CD4-positive, CD25-positive, alpha-beta regulatory T cell (primary cell): Measurements from ENCODE around the gene PDZD2. TPM values are rescaled to one million over a fixed set of nuclear protein-coding genes. Genes with fewer than 3 reads are reported as not detected.
A peak's percentile ranks its signal among the peaks of the same experiment; 100 is the strongest.

Experiments
- ATAC-seq, 2 donors: fragments of 150-1000 bp; cut with Tn5 transposase; one replicate each; pipeline ENCODE4 v1.10.0; 2021; ENCODE audit warnings: low read depth in 2 of 2, moderate number of reproducible peaks in 2 of 2, moderate library complexity in 1 of 2
- DNase-seq, 3 donors: peaks; one replicate each; pipeline versions ENCODE4 v3.0.0 to v3.0.0-alpha.2; 2012 to 2022; ENCODE audit warnings: mixed read lengths in 1 of 3
- H3K27ac ChIP-seq: one replicate; pipeline ENCODE4 v1.7.0; 2013; ENCODE audit warnings: mild to moderate bottlenecking, low read length; ENCODE audit not compliant: insufficient read depth, poor library complexity, severe bottlenecking
- H3K27me3 ChIP-seq: one replicate; pipeline ENCODE4 v1.7.0; 2013; ENCODE audit warnings: low read length; ENCODE audit not compliant: control insufficient read depth, insufficient read depth
- H3K36me3 ChIP-seq: one replicate; pipeline ENCODE4 v1.7.0; 2013; ENCODE audit warnings: mild to moderate bottlenecking, low read length, moderate library complexity; ENCODE audit not compliant: control insufficient read depth, insufficient read depth
- H3K4me1 ChIP-seq: 2 replicates; pipeline ENCODE4 v1.7.0; 2013; ENCODE audit warnings: mild to moderate bottlenecking, low read length; ENCODE audit not compliant: insufficient read depth, control insufficient read depth, poor library complexity, severe bottlenecking
- H3K4me3 ChIP-seq: one replicate; pipeline ENCODE4 v1.7.0; 2013; ENCODE audit warnings: low read depth, mild to moderate bottlenecking, low read length, moderate library complexity
- H3K9me3 ChIP-seq, 2 experiments: 1 replicate in 1 of 2; 2 replicates in 1 of 2; pipeline ENCODE4 v1.7.0; 2013; ENCODE audit warnings: low read length in 2 of 2, mild to moderate bottlenecking in 1 of 2, moderate library complexity in 1 of 2; ENCODE audit not compliant: control insufficient read depth in 2 of 2
- H3K27ac Mint-ChIP-seq, 3 donors: one replicate each; pipeline ENCODE4 v1.8.0; 2020 to 2022; ENCODE audit warnings: mild to moderate bottlenecking in 3 of 3, mixed read lengths in 3 of 3, moderate library complexity in 2 of 3
- H3K27me3 Mint-ChIP-seq: one replicate; pipeline ENCODE4 v1.8.0; 2022; ENCODE audit warnings: mild to moderate bottlenecking, mixed read lengths
- H3K36me3 Mint-ChIP-seq: one replicate; pipeline ENCODE4 v1.8.0; 2020; ENCODE audit warnings: mixed read lengths
- H3K4me1 Mint-ChIP-seq, 4 donors: one replicate each; pipeline ENCODE4 v1.8.0; 2020 to 2022; ENCODE audit warnings: mixed read lengths in 4 of 4, mild to moderate bottlenecking in 1 of 4
- H3K4me3 Mint-ChIP-seq, 4 donors: one replicate each; pipeline ENCODE4 v1.8.0; 2020 to 2022; ENCODE audit warnings: mild to moderate bottlenecking in 4 of 4, mixed read lengths in 4 of 4, moderate library complexity in 3 of 4
- H3K9me3 Mint-ChIP-seq, 7 donors: one replicate each; pipeline ENCODE4 v1.8.0; 2020 to 2022; ENCODE audit warnings: mixed read lengths in 7 of 7, mild to moderate bottlenecking in 3 of 7, moderate library complexity in 2 of 7
- polyA plus RNA-seq, 4 donors: library from polyadenylated mRNA; unstranded; fragments of 300-500 nt; fragmentation: Illumina TruSeq; gene quantifications; one replicate each; pipeline ENCODE4 v1.2.3, GENCODE V29; 2021
- total RNA-seq: library from RNA; stranded (reverse); gene quantifications from one replicate; pipeline ENCODE4 v1.2.3, GENCODE V29; 2022

Gene PDZD2
- total and polyA plus RNA-seq, 5 donors from 2014 or later = 0.06 to 1.3 (median 0.25) TPM

- H3K27me3 Mint-ChIP-seq = no peaks in the 10 kb centered on the region
- peak overlapping the region in 1 of 3 donors; percentile 55 for H3K27ac Mint-ChIP-seq
- DNase-seq (no peak), ATAC-seq (no peak)
- H3K4me1 Mint-ChIP-seq = peaks cover 24 to 45% (median 31%) of the 10 kb centered on the region in 4 donors
- H3K36me3 Mint-ChIP-seq = peaks cover 50% of the 10 kb centered on the region
- Histone ChIP-seq H3K27me3 (no peaks in the 10 kb centered on the region), H3K4me3 (no peak overlapping the region), H3K4me1 (no peaks in the 10 kb centered on the region), H3K9me3 (no peaks in the 10 kb centered on the region), H3K36me3 (peaks cover 49% of the 10 kb centered on the region), H3K27ac (no peak overlapping the region)
- H3K4me3 Mint-ChIP-seq = no peak overlapping the region
- H3K9me3 Mint-ChIP-seq = no peaks in the 10 kb centered on the region
These were observed 485.2 kb downstream of the PDZD2 start for GRCh38 chr5:32123889-32124676.

DNA sequence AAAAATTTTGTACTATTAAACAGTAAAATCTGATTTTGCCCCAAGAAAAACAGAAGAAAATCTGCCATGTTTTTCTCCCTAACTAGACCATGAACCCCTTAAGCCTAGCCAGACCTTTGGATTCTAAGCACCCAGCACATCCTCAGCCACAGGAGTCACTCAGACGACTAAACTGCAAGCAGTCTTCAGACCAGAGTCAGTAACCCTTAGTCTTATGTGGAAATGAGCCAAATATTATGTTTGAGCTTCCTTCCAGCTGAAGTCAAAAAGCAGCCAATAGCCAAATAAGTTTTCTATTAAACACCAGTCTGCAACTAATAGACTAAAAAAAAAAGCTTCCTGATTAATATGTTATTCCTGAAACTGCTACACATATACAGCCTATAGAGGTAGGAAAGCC is 487.8 kb downstream of the PDZD2 start:
- Histone ChIP-seq H3K27me3 (no peaks in the 10 kb centered on the region), H3K4me3 (no peak overlapping the region), H3K36me3 (peaks cover 40% of the 10 kb centered on the region), H3K9me3 (no peaks in the 10 kb centered on the region), H3K4me1 (no peaks in the 10 kb centered on the region), H3K27ac (no peak overlapping the region)
- ATAC-seq = no peak
- H3K27me3 Mint-ChIP-seq = no peaks in the 10 kb centered on the region
- H3K4me1 Mint-ChIP-seq = peaks cover 45 to 54% (median 46%) of the 10 kb centered on the region in 4 donors
- H3K4me3 Mint-ChIP-seq = no peak overlapping the region
- no peak for DNase-seq
- peaks cover 46% of the 10 kb centered on the region for H3K36me3 Mint-ChIP-seq
- H3K27ac Mint-ChIP-seq = peak overlapping the region in 1 of 3 donors; percentile 25
- H3K9me3 Mint-ChIP-seq = no peaks in the 10 kb centered on the region

- no peaks in the 10 kb centered on the region for H3K9me3 Mint-ChIP-seq
- no peaks in the 10 kb centered on the region for H3K27me3 ChIP-seq
- peaks cover 41% of the 10 kb centered on the region for H3K36me3 ChIP-seq
- H3K4me1 ChIP-seq = no peaks in the 10 kb centered on the region
- ATAC-seq (no peak), DNase-seq (no peak)
- H3K36me3 Mint-ChIP-seq = peaks cover 43% of the 10 kb centered on the region
- no peak overlapping the region for H3K4me3 ChIP-seq
- H3K4me3 Mint-ChIP-seq = peak overlapping the region in 1 of 4 donors; percentile 10
- H3K27ac ChIP-seq = no peak overlapping the region
- H3K4me1 Mint-ChIP-seq = peaks cover 44 to 53% (median 47%) of the 10 kb centered on the region in 4 donors
- peak overlapping the region in 1 of 3 donors; percentile 38 for H3K27ac Mint-ChIP-seq
- H3K27me3 Mint-ChIP-seq = no peaks in the 10 kb centered on the region
- no peaks in the 10 kb centered on the region for H3K9me3 ChIP-seq
These were observed 488.8 kb downstream of the PDZD2 start for GRCh38 chr5:32127711-32128110.

GRCh38 chr5:32129074-32129598 is 490.2 kb downstream of the PDZD2 start:
- peaks cover 37% of the 10 kb centered on the region for H3K36me3 ChIP-seq
- Mint-ChIP-seq H3K36me3 (peaks cover 40% of the 10 kb centered on the region), H3K27ac (peak overlapping the region in 2 of 3 donors; percentile 38 to 45), H3K4me3 (peak overlapping the region in 1 of 4 donors; percentile 46), H3K27me3 (no peaks in the 10 kb centered on the region), H3K9me3 (no peaks in the 10 kb centered on the region), H3K4me1 (peaks cover 46 to 53% (median 52%) of the 10 kb centered on the region in 4 donors)
- ATAC-seq = no peak
- peak overlapping the region; percentile 34 for H3K4me3 ChIP-seq
- H3K4me1 ChIP-seq = no peaks in the 10 kb centered on the region
- no peak overlapping the region for H3K27ac ChIP-seq
- H3K9me3 ChIP-seq = no peaks in the 10 kb centered on the region
- H3K27me3 ChIP-seq = no peaks in the 10 kb centered on the region
- peak in 1 of 3 donors; percentile 19 for DNase-seq

DNA sequence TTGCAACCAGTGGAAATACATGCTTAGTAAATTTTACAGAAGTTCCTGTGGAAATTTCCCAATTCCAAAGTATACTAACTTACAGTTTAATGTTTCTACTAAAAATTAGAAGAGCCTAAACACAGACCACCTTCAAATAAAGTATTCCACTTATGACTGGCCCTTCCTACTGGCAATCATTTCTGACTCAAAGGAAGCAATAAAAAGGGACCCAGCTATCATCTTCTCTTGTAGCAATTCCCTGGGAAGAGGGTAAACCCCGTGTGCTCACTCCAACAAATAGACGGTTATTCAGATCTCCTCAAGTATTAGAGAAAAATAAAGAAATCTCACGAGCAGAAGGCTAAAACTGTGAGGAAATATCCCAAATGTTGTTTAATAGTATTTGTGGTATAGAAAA is 491.9 kb downstream of the PDZD2 start:
- peak overlapping the region in 1 of 3 donors; percentile 58 for H3K27ac Mint-ChIP-seq
- peaks cover 41% of the 10 kb centered on the region for H3K36me3 Mint-ChIP-seq
- Histone ChIP-seq H3K4me3 (no peak overlapping the region), H3K27me3 (no peaks in the 10 kb centered on the region), H3K36me3 (peaks cover 41% of the 10 kb centered on the region), H3K27ac (no peak overlapping the region), H3K4me1 (no peaks in the 10 kb centered on the region), H3K9me3 (no peaks in the 10 kb centered on the region)
- H3K27me3 Mint-ChIP-seq = no peaks in the 10 kb centered on the region
- ATAC-seq (no peak), DNase-seq (no peak)
- H3K4me1 Mint-ChIP-seq = peaks cover 47 to 50% (median 48%) of the 10 kb centered on the region in 4 donors
- H3K4me3 Mint-ChIP-seq = no peak overlapping the region
- no peaks in the 10 kb centered on the region for H3K9me3 Mint-ChIP-seq

DNA sequence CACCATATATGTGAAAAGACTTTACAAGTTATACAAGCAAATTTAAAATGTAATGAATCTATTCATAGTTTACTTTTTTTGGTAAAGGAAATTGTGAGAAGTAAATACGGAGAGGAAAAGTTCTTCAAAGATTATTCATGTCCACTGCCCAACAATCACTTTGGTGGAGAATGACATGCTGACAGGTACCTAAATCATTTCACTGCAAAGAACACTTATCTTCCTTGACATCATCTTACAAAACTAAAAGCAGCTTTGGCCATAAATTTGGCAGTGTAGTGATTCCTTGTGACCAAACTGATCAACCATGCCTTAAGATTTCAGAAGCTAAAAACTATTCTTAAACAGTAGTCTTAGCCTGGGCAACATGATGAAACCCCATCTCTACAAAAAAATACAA is 492.7 kb downstream of the PDZD2 start:
- no peaks in the 10 kb centered on the region for H3K27me3 ChIP-seq
- H3K4me3 ChIP-seq = no peak overlapping the region
- H3K36me3 Mint-ChIP-seq = peaks cover 33% of the 10 kb centered on the region
- peaks cover 43 to 49% (median 46%) of the 10 kb centered on the region in 4 donors for H3K4me1 Mint-ChIP-seq
- DNase-seq (no peak), ATAC-seq (no peak)
- H3K9me3 ChIP-seq = no peaks in the 10 kb centered on the region
- no peaks in the 10 kb centered on the region for H3K4me1 ChIP-seq
- H3K27ac Mint-ChIP-seq = no peak overlapping the region
- H3K4me3 Mint-ChIP-seq = no peak overlapping the region
- no peak overlapping the region for H3K27ac ChIP-seq
- no peaks in the 10 kb centered on the region for H3K9me3 Mint-ChIP-seq
- no peaks in the 10 kb centered on the region for H3K27me3 Mint-ChIP-seq
- peaks cover 34% of the 10 kb centered on the region for H3K36me3 ChIP-seq

GRCh38 chr5:32132757-32133156 is 493.8 kb downstream of the PDZD2 start:
- no peaks in the 10 kb centered on the region for H3K9me3 Mint-ChIP-seq
- Histone ChIP-seq H3K27me3 (no peaks in the 10 kb centered on the region), H3K36me3 (peaks cover 30% of the 10 kb centered on the region), H3K4me3 (no peak overlapping the region), H3K9me3 (no peaks in the 10 kb centered on the region), H3K4me1 (no peaks in the 10 kb centered on the region), H3K27ac (no peak overlapping the region)
- no peak overlapping the region for H3K4me3 Mint-ChIP-seq
- H3K27me3 Mint-ChIP-seq = no peaks in the 10 kb centered on the region
- H3K27ac Mint-ChIP-seq = peak overlapping the region in 1 of 3 donors; percentile 30
- ATAC-seq = no peak
- H3K36me3 Mint-ChIP-seq = peaks cover 31% of the 10 kb centered on the region
- H3K4me1 Mint-ChIP-seq = peaks cover 39 to 49% (median 44%) of the 10 kb centered on the region in 4 donors
- no peak for DNase-seq
